Upper lobe of left lung (tissue), 6 donors: Measurements from ENCODE around the gene PCLAF. TPM values are rescaled to one million over a fixed set of nuclear protein-coding genes. Genes with fewer than 3 reads are reported as not detected.
"Not testable (repeated sequence)": the region's sequence is repeated elsewhere in the genome, so short reads cannot be mapped to it uniquely, and the experiment has no call there.

Experiments used
- ATAC-seq, 2 donors: fragments of 200-7000 bp; cut with Tn5 transposase; one replicate each; pipeline ENCODE4 v1.9.1; 2022; ENCODE audit warnings: mild to moderate bottlenecking in 2 of 2, moderate library complexity in 2 of 2; ENCODE audit not compliant: low FRiP score in 2 of 2
- DNase-seq, 2 donors: peaks; one replicate each; pipeline ENCODE4 v3.0.0-alpha.2; 2019 to 2020
- H3K27ac ChIP-seq, 4 donors: fragments of 200-600 bp; sonication (generic); one replicate each; pipeline ENCODE4 v1.5.1; 2016 to 2019
- H3K27me3 ChIP-seq, 4 donors: fragments of 200-600 bp; sonication (generic); one replicate each; pipeline ENCODE4 v1.5.1; 2017 to 2019
- H3K36me3 ChIP-seq, 4 donors: fragments of 200-600 bp; sonication (generic); one replicate each; pipeline ENCODE4 v1.5.1; 2016 to 2019
- H3K4me1 ChIP-seq, 4 donors: fragments of 200-600 bp; sonication (generic); one replicate each; pipeline ENCODE4 v1.5.1; 2018 to 2019
- H3K4me3 ChIP-seq, 4 donors: fragments of 200-600 bp; sonication (generic); one replicate each; pipeline ENCODE4 v1.5.1; 2017 to 2019; ENCODE audit warnings: mild to moderate bottlenecking in 2 of 4, moderate library complexity in 1 of 4
- H3K9me3 ChIP-seq, 4 donors: fragments of 200-600 bp; sonication (generic); one replicate each; pipeline ENCODE4 v1.5.1; 2018 to 2019
- EP300 ChIP-seq, 4 donors: sonication (generic); formaldehyde crosslinking; IDR thresholded peaks; one replicate each; pipeline ENCODE4 v1.5.1; 2017; ENCODE audit warnings: antibody characterized with exemption in 4 of 4, control low read depth in 2 of 4
- POLR2A ChIP-seq, 4 donors: fragments of 450-650 bp; IDR thresholded peaks; one replicate each; pipeline ENCODE4 v1.5.1; 2016 to 2017; ENCODE audit warnings: antibody characterized with exemption in 4 of 4, mild to moderate bottlenecking in 2 of 4
- POLR2AphosphoS5 ChIP-seq, 2 donors: sonication (generic); formaldehyde crosslinking; IDR thresholded peaks; one replicate each; pipeline ENCODE4 v1.5.1; 2017; ENCODE audit warnings: antibody characterized with exemption in 2 of 2
- WGBS, 2 donors: methylation state at CpG; one replicate each; pipeline ENCODE4 v1.1.5; 2017 to 2018; 5-methylcytosine and 5-hydroxymethylcytosine counted together
- total RNA-seq, 6 donors: library from RNA; depleted of rRNA in 4 of 6; stranded (reverse); fragments of >200 nt in 4 of 6; gene quantifications; one replicate each; pipeline versions ENCODE4 v1.1.0 to v1.2.1, GENCODE V29; 2016 to 2021
- TF ChIP-seq, protein P1 (sequence below), 6 experiments: fragments of 450-650 bp in 4 of 6; fragments of 200-600 bp in 2 of 6; sonication (generic) in 2 of 6; IDR thresholded peaks; one replicate each; pipeline ENCODE4 v1.5.1; 2016 to 2019; ENCODE audit warnings: antibody characterized with exemption in 6 of 6
- donor health status: DM: no; HTN: no; CAD: no; lungs with moderate emphysema.
- donor health status: DM: no; HTN: yes; CAD: no; lungs with severe emphysema.

PCLAF gene
- total RNA-seq, 6 donors from 2014 or later, result 1.6 to 3.6 (median 2.0) TPM; not detected in 2

DNA sequence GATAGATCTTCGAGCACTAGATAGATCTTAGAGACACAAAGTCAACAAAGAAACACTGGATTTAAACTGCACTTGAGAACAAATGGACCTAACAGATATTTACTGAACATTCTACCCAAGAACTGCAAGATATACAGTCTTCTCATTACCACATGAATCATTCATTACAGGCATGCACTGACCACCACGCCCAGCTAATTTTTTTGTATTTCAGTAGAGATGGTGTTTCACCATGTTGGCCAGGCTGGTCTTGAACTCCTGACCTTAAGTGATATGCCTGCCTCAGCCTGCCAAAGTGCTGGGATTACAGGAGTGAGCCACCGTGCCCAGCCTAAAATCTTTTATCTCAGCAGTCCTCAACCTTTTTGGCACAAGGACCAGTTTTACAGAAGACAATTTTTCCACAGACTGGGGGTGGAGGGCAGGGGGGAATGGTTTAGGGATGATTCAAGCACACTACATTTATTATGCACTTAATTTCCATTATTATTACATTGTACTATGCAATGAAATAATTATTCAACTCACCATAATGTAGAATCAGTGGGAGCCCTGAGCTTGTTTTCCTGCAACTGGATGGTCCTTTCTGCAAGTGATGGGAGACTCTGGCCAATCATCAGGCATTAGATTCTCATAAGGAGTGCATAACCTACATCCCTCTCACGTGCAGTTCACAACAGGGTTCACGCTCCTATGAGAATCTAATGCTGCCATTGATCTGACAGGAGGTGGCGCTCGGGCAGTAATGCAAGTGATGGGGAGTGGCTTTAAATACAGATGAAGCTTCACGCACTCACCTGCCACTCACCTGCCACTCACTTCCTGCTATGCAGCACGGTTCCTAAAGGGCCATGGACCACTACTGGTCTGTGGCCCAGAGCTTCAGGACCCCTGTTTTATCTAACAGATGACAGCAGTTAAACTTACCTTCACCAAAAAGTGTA, 47.0 kb downstream of the PCLAF start:
- H3K4me1 ChIP-seq, result peaks cover 0 to 5% (median 0%) of the 10 kb centered on the region in 4 donors
- peak in 1 of 2 donors; percentile 24 for DNase-seq
- 68 to 85% methylated on average over 9 of the region's 9 CpGs for WGBS, 2 donors
- H3K27ac ChIP-seq, result no peak overlapping the region
- no peaks in the 10 kb centered on the region for H3K27me3 ChIP-seq
- no peaks in the 10 kb centered on the region for H3K9me3 ChIP-seq
- TF ChIP-seq EP300 (IDR thresholded peaks at IDR 0.05), result no peak
- no peak for TF ChIP-seq POLR2AphosphoS5 (IDR thresholded peaks at IDR 0.05)
- no peak for TF ChIP-seq POLR2A (IDR thresholded peaks at IDR 0.05)
- TF ChIP-seq, protein P1, sequence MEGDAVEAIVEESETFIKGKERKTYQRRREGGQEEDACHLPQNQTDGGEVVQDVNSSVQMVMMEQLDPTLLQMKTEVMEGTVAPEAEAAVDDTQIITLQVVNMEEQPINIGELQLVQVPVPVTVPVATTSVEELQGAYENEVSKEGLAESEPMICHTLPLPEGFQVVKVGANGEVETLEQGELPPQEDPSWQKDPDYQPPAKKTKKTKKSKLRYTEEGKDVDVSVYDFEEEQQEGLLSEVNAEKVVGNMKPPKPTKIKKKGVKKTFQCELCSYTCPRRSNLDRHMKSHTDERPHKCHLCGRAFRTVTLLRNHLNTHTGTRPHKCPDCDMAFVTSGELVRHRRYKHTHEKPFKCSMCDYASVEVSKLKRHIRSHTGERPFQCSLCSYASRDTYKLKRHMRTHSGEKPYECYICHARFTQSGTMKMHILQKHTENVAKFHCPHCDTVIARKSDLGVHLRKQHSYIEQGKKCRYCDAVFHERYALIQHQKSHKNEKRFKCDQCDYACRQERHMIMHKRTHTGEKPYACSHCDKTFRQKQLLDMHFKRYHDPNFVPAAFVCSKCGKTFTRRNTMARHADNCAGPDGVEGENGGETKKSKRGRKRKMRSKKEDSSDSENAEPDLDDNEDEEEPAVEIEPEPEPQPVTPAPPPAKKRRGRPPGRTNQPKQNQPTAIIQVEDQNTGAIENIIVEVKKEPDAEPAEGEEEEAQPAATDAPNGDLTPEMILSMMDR (IDR thresholded peaks at IDR 0.05), result no peak
- no peak overlapping the region for H3K4me3 ChIP-seq
- no peaks in the 10 kb centered on the region for H3K36me3 ChIP-seq
- ATAC-seq, result no peak

DNA sequence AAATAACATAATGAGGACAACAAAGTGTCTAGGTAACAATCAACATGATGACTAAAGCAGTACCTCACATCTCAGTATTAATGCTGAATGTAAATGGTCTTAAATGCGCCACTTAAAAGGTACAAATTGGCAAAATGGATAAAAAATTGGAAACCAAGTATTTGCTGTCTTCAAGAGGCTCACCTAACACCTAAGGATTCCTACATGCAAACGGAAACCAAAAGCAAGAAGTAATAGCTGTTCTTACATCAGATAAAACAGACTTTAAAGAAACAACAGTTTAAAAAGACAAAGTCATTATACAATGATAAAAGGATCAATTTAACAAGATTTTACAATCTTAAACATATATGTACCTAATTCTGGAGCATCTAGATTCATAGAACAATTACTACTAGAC, 47.7 kb downstream of the PCLAF start:
- TF ChIP-seq POLR2A (IDR thresholded peaks at IDR 0.05) (no peak), EP300 (IDR thresholded peaks at IDR 0.05) (no peak), POLR2AphosphoS5 (IDR thresholded peaks at IDR 0.05) (no peak)
- TF ChIP-seq, protein P1 (IDR thresholded peaks at IDR 0.05), result no peak
- no peaks in the 10 kb centered on the region for H3K27me3 ChIP-seq
- no peak overlapping the region for H3K27ac ChIP-seq
- H3K36me3 ChIP-seq, result no peaks in the 10 kb centered on the region
- DNase-seq (no peak), ATAC-seq (no peak)
- WGBS, 2 donors, result 84 to 93% methylated on average over 2 of the region's 2 CpGs
- H3K4me1 ChIP-seq, result peaks cover 0 to 5% (median 0%) of the 10 kb centered on the region in 4 donors
- no peaks in the 10 kb centered on the region for H3K9me3 ChIP-seq
- H3K4me3 ChIP-seq, result no peak overlapping the region

- H3K36me3 ChIP-seq, H3K9me3 ChIP-seq, DNase-seq, H3K4me3 ChIP-seq, H3K4me1 ChIP-seq, H3K27me3 ChIP-seq, ATAC-seq, H3K27ac ChIP-seq: not testable (repeated sequence)
- 71% methylated on average over 2 of the region's 3 CpGs; no CpG with 5 or more reads in 1 of the 2 donors for WGBS, 2 donors
Measured at GRCh38 chr15:64331668-64332067, 49.6 kb downstream of the PCLAF start.

DNA sequence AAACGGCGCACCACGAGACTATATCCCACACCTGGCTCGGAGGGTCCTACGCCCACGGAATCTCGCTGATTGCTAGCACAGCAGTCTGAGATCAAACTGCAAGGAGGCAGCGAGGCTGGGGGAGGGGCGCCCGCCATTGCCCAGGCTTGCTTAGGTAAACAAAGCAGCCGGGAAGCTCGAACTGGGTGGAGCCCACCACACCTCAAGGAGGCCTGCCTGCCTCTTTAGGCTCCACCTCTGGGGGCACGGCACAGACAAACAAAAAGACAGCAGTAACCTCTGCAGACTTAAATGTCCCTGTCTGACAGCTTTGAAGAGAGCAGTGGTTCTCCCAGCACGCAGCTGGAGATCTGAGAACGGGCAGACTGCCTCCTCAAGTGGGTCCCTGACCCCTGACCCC, 54.3 kb downstream of the PCLAF start:
- 54% methylated on average over 10 of the region's 15 CpGs; no CpG with 5 or more reads in 1 of the 2 donors for WGBS, 2 donors
- not testable (repeated sequence) for H3K27ac ChIP-seq, H3K27me3 ChIP-seq, DNase-seq, H3K4me3 ChIP-seq, H3K9me3 ChIP-seq, ATAC-seq, H3K36me3 ChIP-seq, H3K4me1 ChIP-seq

- DNase-seq, H3K9me3 ChIP-seq, H3K36me3 ChIP-seq, H3K4me3 ChIP-seq, ATAC-seq, H3K27me3 ChIP-seq, H3K4me1 ChIP-seq, H3K27ac ChIP-seq: not testable (repeated sequence)
- WGBS, 2 donors, result 94 to 96% methylated on average over 9 to 12 of the region's 20 CpGs
Measured at GRCh38 chr15:64326458-64326857, 54.8 kb downstream of the PCLAF start.

DNA sequence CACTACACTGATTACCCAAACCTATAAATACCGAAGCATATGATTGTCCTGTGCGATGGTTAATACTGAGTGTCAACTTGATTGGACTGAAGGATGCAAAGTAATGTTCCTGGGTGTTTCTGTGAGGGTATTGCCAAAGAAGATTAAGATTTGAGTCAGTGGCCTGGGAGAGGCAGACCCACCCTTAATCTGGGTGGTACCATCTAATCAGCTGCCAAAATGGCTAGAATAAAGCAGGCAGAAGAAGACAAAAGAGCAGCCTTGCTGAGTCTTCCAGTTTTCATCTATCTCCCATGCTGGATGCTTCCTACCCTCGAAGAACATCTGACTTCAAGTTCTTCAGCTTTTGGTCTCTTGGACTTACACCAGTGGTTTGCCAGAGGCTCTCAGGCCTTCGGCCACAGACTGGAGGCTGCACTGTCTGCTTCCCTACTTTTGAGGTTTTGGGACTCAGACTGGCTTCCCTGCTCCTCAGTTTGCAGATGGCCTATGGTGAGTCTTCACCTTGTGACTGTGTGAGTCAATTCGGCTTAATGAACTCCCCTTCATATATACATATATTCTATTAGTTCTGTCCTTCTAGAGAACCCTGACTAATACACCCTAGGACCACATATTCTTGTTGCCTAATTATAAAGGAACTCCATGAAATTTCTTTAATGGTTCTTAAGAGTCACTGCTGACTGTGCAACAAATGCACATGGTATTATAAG, 56.9 kb downstream of the PCLAF start:
- no peak overlapping the region for H3K4me3 ChIP-seq
- DNase-seq (peak in 1 of 2 donors; percentile 23), ATAC-seq (no peak)
- TF ChIP-seq EP300 (IDR thresholded peaks at IDR 0.05), result no peak
- no peaks in the 10 kb centered on the region for H3K4me1 ChIP-seq
- no peaks in the 10 kb centered on the region for H3K27me3 ChIP-seq
- H3K9me3 ChIP-seq, result no peaks in the 10 kb centered on the region
- WGBS, 2 donors, result 95 to 98% methylated on average over 5 of the region's 5 CpGs
- H3K36me3 ChIP-seq, result no peaks in the 10 kb centered on the region
- H3K27ac ChIP-seq, result no peak overlapping the region
